ENCODE measurements around the gene LRRC8B.
"Not testable (repeated sequence)": the region's sequence is repeated elsewhere in the genome, so short reads cannot be mapped to it uniquely, and the experiment has no call there.

LRRC8B gene

GRCh38 chr1:89587729-89588161 is 63.1 kb downstream of the LRRC8B start:
- no peak for FAIRE-seq

GRCh38 chr1:89588480-89588879 is 63.9 kb downstream of the LRRC8B start:
- FAIRE-seq: no peak

DNA sequence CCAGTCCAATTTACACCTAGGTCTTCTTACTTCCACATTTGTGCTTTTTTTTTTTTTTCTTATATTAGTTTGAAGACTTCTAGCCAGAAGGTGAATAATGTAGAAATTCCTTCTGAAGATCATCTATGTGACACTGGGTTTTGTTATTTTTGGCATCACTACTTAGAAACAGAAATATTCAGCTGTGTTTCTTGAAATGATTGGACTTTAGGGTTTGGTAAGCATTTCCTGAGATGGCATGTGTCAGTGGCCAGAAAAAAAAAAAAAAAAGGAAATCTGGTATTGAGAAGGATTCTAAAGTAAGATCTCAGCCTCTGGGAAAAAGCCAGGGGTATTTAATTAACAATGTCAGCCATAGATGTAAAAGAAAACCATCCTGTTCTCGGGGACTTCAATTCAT is 64.9 kb downstream of the LRRC8B start:
- FAIRE-seq: no peak

GRCh38 chr1:89590341-89591080 is 65.9 kb downstream of the LRRC8B start:
- FAIRE-seq: no peak

- FAIRE-seq: not testable (repeated sequence)
These were observed 68.3 kb downstream of the LRRC8B start for GRCh38 chr1:89592861-89593302.

DNA sequence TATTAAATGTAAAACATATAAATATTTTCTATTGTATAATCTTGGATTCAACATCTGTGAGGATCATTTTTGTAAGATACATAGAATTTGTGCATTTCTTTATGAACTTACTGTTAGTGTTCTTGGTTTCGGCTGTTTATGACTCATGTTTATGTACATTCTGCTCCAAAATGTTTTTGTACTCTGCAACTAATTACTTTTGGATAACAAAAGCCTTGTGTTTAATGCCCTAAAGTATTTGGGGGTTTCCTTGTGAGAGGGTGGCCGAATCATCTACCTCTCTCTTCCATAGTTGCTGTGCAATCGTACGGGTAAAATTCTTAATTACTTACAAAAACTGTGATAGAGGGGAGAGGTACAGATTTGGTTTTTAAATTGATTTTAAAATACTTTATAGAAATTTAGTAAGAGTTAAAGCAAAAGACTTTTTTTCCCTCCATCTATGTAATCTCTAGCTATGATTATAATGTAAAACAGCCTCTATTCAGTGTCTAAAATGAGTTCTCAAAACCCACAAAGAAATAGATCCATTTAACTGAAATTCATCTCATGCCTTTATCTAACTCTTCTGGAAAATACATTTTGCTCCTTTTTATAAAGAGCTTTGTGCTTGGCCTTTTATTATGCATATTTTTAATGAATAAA is 69.6 kb downstream of the LRRC8B start:
- FAIRE-seq: no peak

DNA sequence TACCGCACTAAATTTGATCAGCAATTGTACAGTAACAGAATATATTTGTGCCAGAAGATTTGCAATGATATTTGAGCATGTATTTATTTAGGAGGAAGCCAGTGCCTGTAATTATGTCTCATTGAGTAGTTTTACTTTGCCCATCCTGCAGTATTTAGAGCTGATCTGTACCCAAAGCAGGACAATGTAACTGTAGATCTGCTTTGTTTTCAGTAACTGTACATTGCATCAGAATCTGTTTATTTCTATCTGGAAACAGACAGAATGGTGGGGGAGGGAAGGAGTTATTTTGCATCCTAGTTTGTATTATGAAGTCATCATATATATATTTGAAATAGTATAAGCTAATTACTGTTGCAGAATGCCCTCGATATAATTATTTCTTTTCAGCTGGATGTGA is 72.1 kb downstream of the LRRC8B start:
- FAIRE-seq: no peak

- FAIRE-seq: peak; percentile 93
These were observed 74.1 kb downstream of the LRRC8B start for GRCh38 chr1:89598450-89599331.

- no peak for FAIRE-seq
These were observed 74.7 kb downstream of the LRRC8B start for GRCh38 chr1:89599332-89599630.

GRCh38 chr1:89600451-89601224 is 76.0 kb downstream of the LRRC8B start:
- FAIRE-seq: no peak

- FAIRE-seq: no peak
These were observed 78.3 kb downstream of the LRRC8B start for GRCh38 chr1:89602871-89603404.

DNA sequence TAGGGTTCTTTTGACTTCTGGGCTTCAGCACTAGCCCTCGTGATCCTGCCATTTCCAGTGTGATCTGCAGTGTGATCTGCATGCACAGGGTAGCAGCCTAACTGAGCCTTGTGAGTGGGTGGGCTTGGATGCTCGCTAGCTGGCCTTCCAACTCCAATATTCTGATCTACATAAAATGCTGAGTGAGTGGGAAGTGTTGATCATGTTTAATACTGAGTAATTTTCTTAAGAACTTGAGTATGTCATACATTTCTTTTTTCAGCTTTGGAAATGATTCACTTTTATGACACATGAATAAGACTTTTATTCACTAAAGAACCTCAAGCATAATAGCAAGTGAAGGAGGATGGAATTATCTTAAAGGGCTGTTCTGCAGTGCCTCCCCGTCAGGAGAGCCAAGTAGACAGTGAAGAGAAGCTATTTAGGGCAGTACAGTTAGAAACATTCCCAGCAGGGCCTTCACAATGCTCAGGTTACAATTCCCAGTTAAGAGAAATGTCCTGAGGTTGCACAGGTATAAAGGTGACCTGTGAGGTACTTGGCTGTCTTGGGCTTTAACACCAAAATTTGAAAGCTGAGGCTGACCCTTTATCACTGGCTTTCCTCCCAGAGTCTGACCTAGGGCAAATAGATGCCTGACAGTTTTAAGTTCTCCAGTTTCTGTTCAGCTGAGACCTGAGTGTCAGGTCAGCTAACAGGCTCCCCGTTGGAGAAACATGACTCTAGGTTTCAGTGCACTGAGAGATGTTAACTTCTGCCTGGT is 79.2 kb downstream of the LRRC8B start:
- FAIRE-seq: no peak

DNA sequence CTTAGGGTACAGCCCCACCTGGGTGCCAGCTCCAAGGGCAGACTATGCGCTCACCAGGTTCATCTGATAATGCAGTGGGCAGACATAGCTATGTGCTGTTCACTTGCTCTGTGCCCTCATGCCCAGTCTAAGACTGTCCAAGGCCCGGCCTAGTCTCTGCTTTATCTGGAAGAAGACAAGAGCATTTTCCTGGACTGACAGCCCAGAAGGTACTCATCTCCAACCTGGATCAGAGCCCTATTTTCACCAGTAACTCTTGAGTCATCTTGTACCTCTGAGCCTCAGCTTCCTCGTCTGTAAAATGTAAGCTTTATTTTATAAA is 79.7 kb downstream of the LRRC8B start:
- FAIRE-seq: no peak

- no peak for FAIRE-seq
These were observed 81.1 kb downstream of the LRRC8B start for GRCh38 chr1:89605692-89606091.

DNA sequence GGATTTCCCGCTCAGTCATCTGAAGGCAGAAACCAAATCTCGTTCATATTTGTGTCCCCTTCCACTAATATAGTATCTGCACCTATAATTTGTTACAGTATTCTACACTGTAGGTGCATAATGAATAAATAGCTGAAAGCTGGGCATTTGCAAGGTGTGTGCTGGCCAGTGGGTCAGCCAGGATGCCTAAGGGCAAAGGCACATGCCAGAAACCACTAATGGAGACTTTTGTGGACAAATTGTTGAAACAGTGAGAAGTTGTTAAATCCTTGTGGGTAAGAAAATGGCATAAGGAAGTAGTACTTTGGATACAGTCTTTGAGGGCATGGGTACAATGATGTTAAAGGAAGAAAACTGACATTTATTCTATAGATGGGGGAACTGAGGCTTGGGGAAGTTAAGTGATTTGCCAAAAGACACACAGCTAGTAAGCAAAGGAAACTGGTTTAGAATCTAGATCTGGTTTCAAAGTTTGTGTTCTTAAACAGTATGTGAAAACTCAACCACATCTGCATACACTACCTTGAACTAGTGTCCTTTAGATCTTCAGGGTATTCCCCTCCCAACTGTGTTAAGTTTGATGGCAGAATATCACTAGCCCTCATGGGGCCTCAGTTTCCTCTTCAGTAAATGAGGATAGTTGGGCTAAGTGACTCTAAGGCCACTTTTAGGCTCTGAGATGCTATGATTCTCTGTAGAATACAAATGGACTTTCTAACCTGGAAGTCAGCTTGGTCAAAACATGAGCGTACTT is 81.8 kb downstream of the LRRC8B start:
- no peak for FAIRE-seq

- no peak for FAIRE-seq
These were observed 82.5 kb downstream of the LRRC8B start for GRCh38 chr1:89607156-89607555.

DNA sequence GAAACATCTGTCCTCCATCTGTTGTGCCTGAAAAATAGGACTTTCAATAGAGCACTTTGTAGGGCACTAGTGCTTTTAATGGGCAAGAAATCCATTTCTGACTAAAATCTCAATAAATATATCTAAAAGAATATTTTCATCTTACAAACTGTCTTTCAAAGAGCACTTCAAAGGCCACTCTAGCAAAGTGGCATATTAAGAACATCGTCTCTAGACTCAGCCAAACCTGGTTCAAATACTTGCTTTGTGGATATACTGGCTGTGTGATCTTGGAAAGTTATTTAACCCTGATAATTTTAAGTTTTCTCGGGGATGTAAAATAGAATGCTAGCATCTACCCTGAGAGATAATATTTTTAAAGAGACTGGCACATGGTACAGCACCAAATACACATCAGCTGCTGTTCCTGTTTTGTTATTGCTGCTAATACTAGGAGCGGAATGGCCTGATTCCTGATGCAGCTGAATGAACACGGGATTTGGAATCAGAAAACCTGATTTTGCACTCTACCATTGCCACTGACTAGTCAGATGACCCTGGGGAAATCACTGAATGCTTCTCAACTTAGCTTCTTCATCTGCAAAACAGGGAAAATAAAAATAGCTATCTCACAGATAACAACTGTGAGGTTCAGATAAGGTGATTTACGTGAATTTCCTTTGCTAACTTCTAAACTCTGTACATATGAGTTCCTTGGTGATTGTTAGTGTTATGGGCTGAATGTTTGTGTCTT is 83.1 kb downstream of the LRRC8B start:
- no peak for FAIRE-seq

DNA sequence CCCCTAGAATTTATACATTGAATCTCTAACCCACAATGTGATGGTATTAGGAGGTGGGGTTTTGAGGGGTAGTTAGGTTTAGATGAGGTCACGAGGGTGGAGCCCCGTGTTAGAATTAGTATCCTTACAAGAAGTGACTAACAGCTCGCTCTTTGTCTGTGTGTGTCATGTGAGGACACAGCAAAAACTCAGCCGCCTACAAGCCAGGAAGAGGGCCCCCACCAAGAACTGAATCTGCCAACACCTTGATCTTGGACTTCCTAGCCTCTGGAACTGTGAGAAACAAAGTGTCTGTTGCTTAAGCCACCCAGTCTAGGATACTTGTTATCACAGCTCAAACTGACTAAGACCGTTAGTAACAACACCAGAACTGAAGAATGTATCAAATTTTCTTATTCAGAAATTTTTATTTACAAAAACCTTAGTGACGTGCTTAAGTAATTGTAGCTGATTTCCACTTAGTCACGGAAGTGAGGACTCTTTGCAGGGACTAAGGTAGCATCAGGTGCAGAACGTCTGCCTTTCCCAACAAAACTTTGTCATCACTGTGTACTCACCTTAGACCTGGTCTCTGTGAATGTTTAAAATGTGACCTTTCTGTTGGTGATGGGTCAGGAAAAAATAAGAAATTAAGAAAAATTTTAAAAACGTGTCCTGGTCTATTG is 83.8 kb downstream of the LRRC8B start:
- no peak for FAIRE-seq

DNA sequence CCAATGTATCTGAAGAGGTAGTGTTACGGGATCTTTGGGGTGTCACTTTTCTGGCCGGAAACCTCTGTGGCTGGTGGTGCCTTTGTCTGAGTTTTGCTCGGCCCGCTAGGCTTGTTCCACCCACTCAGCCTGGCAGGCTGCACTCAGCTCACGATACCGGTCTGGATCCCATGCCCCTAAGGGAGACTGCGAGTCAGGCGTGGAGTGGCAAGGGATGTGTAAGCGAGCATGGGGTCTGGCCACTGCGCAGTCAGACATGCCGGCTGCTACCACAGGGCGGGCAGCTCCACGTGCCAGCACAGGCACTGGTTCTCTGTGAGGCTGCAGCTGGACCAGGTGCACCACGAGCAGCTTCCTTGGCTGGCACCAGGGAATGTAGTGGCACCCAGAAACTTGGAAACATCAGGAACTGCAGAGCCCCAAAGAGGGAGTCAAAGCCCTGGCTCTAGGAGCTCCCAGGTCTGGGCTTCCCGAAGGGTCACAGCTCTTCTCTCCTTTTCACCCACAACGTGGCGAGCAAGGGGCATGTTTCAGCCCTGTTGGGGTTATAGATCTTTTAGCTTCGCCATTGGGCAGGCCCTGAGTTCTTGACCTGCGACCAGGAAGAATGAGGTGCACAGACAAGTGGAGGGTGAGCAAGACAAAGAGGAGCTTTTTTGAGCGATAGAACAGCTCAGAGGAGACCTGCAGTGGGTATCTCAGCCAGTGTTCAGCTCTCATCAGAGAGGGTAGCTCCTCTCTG is 84.5 kb downstream of the LRRC8B start:
- no peak for FAIRE-seq

Data from islet of Langerhans (tissue), 1 donor.